ENCODE results near the gene ADD2.

The ADD2 gene

GRCh38 chr2:70706026-70706795, 61.8 kb downstream of the ADD2 start:
- in situ Hi-C loops (cut with HindIII; ENCODE audit: low sequenced_read_pairs): loop anchor here (5.0 kb wide), 1 partner anchor 54 kb away; no protein-coding TSS in a partner anchor

GRCh38 chr2:70705160-70705850, 62.7 kb downstream of the ADD2 start:
- in situ Hi-C loops (cut with HindIII; ENCODE audit: low sequenced_read_pairs): loop anchor here (5.0 kb wide), 1 partner anchor 53 kb away; no protein-coding TSS in a partner anchor

GRCh38 chr2:70703900-70704549, 64.0 kb downstream of the ADD2 start:
- in situ Hi-C loops (cut with HindIII; ENCODE audit: low sequenced_read_pairs): no loop called here

- in situ Hi-C loops (cut with HindIII; ENCODE audit: low sequenced_read_pairs): no loop called here
Measured at GRCh38 chr2:70702711-70703395, 65.1 kb downstream of the ADD2 start.

GRCh38 chr2:70698847-70699246, 69.2 kb downstream of the ADD2 start:
- in situ Hi-C loops (cut with HindIII; ENCODE audit: low sequenced_read_pairs): no loop called here

- in situ Hi-C loops (cut with HindIII; ENCODE audit: low sequenced_read_pairs): no loop called here
Measured at GRCh38 chr2:70697603-70698383, 70.2 kb downstream of the ADD2 start.

- in situ Hi-C loops (cut with HindIII; ENCODE audit: low sequenced_read_pairs): no loop called here
Measured at GRCh38 chr2:70696142-70696541, 71.9 kb downstream of the ADD2 start.

- in situ Hi-C loops (cut with HindIII; ENCODE audit: low sequenced_read_pairs): no loop called here
Measured at GRCh38 chr2:70692256-70692655, 75.7 kb downstream of the ADD2 start.

- in situ Hi-C loops (cut with HindIII; ENCODE audit: low sequenced_read_pairs): no loop called here
Measured at GRCh38 chr2:70691497-70692140, 76.4 kb downstream of the ADD2 start.

- in situ Hi-C loops (cut with HindIII; ENCODE audit: low sequenced_read_pairs): no loop called here
Measured at GRCh38 chr2:70690846-70691245, 77.2 kb downstream of the ADD2 start.

GRCh38 chr2:70688427-70688826, 79.6 kb downstream of the ADD2 start:
- in situ Hi-C loops (cut with HindIII; ENCODE audit: low sequenced_read_pairs): no loop called here

GRCh38 chr2:70687461-70687795, 80.6 kb downstream of the ADD2 start:
- in situ Hi-C loops (cut with HindIII; ENCODE audit: low sequenced_read_pairs): no loop called here

GRCh38 chr2:70686577-70687460, 81.2 kb downstream of the ADD2 start:
- in situ Hi-C loops (cut with HindIII; ENCODE audit: low sequenced_read_pairs): no loop called here

- in situ Hi-C loops (cut with HindIII; ENCODE audit: low sequenced_read_pairs): no loop called here
Measured at GRCh38 chr2:70685771-70686171, 82.2 kb downstream of the ADD2 start.

- in situ Hi-C loops (cut with HindIII; ENCODE audit: low sequenced_read_pairs): no loop called here
Measured at GRCh38 chr2:70684846-70685622, 83.0 kb downstream of the ADD2 start.

GRCh38 chr2:70683455-70683854, 84.5 kb downstream of the ADD2 start:
- in situ Hi-C loops (cut with HindIII; ENCODE audit: low sequenced_read_pairs): no loop called here

GRCh38 chr2:70680735-70681134, 87.3 kb downstream of the ADD2 start:
- in situ Hi-C loops (cut with HindIII; ENCODE audit: low sequenced_read_pairs): no loop called here

GRCh38 chr2:70679259-70679658, 88.7 kb downstream of the ADD2 start:
- in situ Hi-C loops (cut with HindIII; ENCODE audit: low sequenced_read_pairs): no loop called here

All from DLD1 (cell line).